Adrenal gland (tissue), 12 donors: ENCODE measurements around the gene LYPLAL1. TPM values are rescaled to one million over a fixed set of nuclear protein-coding genes. Genes with fewer than 3 reads are reported as not detected.
"Not testable (repeated sequence)": the region's sequence is repeated elsewhere in the genome, so short reads cannot be mapped to it uniquely, and the experiment has no call there.

Source experiments
- DNase-seq, 7 donors: peaks; one replicate each; pipeline ENCODE4 v3.0.0-alpha.2; 2019 to 2020
- H3K27ac ChIP-seq, 5 donors: fragments of 200-600 bp; sonication (generic) in 4 of 5; 1 replicate in 3 of 5; 2 replicates in 2 of 5; pipeline versions ENCODE4 v1.5.1 to v1.8.0; 2016 to 2020; ENCODE audit warnings: mild to moderate bottlenecking in 1 of 5
- H3K27me3 ChIP-seq: fragments of 200-600 bp; 2 replicates; pipeline ENCODE4 v1.8.0; 2021
- H3K36me3 ChIP-seq, 2 donors: fragments of 200-600 bp; replicated peaks in 1 of 2; 1 replicate in 1 of 2; 2 replicates in 1 of 2; pipeline versions ENCODE4 v1.5.1 to v1.8.0; 2018 to 2022
- H3K4me1 ChIP-seq, 2 donors: fragments of 200-600 bp; replicated peaks in 1 of 2; 1 replicate in 1 of 2; 2 replicates in 1 of 2; pipeline versions ENCODE4 v1.5.1 to v1.8.0; 2018 to 2021
- H3K4me3 ChIP-seq, 4 donors: fragments of 200-600 bp; sonication (generic) in 3 of 4; one replicate each; pipeline ENCODE4 v1.5.1; 2016 to 2018
- H3K9me3 ChIP-seq, 3 donors: fragments of 200-600 bp; sonication (generic) in 1 of 3; replicated peaks in 1 of 3; 1 replicate in 2 of 3; 2 replicates in 1 of 3; pipeline versions ENCODE4 v1.5.1 to v1.8.0; 2016 to 2021
- POLR2A ChIP-seq, 2 donors: fragments of 450-650 bp; IDR thresholded peaks; one replicate each; pipeline ENCODE4 v1.6.1; 2017; ENCODE audit warnings: antibody characterized with exemption in 2 of 2, mild to moderate bottlenecking in 2 of 2, moderate library complexity in 1 of 2
- WGBS, 4 donors: extraction: QIAGEN DNeasy Blood & Tissue Kit in 2 of 4; methylation state at CpG; one replicate each; pipeline versions ENCODE4 v1.1.5 to v1.1.7; 2013 to 2017; 5-methylcytosine and 5-hydroxymethylcytosine counted together
- intact Hi-C, 2 donors: fragments of 100-400 bp; cut with DNase I; formaldehyde crosslinking; loops; one replicate each; pipeline versions ENCODE4 v1.14.1 to v1.15.0; 2022 to 2023
- polyA plus RNA-seq, 3 donors: library from polyadenylated mRNA; stranded (reverse); fragments of 200-250 nt in 2 of 3; fragments of 350-450 nt in 1 of 3; fragmentation: Illumina TruSeq in 1 of 3; extraction: RNeasy Lipid Tissue Mini Kit (QIAGEN cat#74804) in 1 of 3; gene quantifications; one replicate each; pipeline ENCODE4 v1.2.3, GENCODE V29; 2013 to 2014
- total RNA-seq, 9 donors: library from RNA; depleted of rRNA in 4 of 9; stranded (reverse); fragments of >200 nt in 4 of 9; fragments of 120-200 nt in 1 of 9; fragmentation: NEBNext Ultra II Directional in 1 of 9; extraction: Animal tissue kit (Norgen Biotek cat#: 25700) in 1 of 9; gene quantifications; one replicate each; pipeline versions ENCODE4 v1.1.0 to v1.2.4, GENCODE V29; 2013 to 2023
- TF ChIP-seq, protein P1 (sequence below), 6 experiments: fragments of 450-650 bp in 4 of 6; fragments of 200-600 bp in 2 of 6; sonication (generic) in 1 of 6; IDR thresholded peaks; 1 replicate in 5 of 6; 2 replicates in 1 of 6; pipeline versions ENCODE4 v1.5.1 to v1.8.0; 2016 to 2021; ENCODE audit warnings: antibody characterized with exemption in 6 of 6, mild to moderate bottlenecking in 2 of 6, moderate library complexity in 1 of 6
- donor health status: healthy with polysubstance abuse.
- donor health status: Bipolar disorder and iron deficiency.
- donor health status: DM: yes; HTN: yes; CAD: no.
- donor health status: DM: no; HTN: no; CAD: no.
- donor health status: DM: no; HTN: no; CAD: no.
- donor health status: DM: yes; HTN: yes; CAD: no.

Gene LYPLAL1
- total and polyA plus RNA-seq, 12 donors: 14.9 to 82.8 (median 64.7) TPM

DNA sequence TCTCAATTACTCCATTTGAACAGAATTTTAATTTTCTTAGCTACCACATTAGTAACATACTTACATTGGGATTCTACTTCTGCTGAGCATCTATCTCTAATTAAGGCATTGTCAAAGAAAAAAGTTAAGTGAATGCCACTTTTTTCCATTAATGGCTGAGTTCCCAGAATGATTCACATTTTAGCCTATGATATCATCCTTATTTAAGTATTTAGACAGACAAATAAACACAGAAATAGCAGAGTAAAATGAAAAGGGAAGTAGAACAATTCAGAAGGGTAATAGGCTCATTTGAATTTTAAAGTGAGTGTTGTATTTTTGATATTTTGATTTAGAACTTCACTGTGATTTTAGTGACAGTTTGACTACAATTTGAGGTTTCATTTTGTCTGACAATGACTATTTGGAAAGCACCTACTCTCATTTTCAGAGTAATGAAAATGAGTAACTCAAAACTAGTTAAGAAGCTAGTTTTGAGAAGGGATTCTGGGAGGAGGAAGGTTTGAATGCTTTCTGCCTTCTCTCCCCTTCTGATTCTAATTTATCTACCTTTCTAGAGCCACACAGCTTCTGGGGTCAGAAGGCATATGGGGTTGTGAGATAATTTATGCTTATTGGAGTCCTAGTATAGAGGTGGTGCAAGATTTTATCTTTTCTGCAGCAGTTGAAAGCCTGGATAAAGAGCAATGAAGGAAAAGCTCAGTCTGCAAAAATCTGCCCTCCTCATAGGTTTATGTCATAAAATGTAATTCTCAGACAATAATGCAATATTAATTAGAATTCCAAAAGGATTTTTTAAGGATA, 15.5 kb downstream of the LYPLAL1 start:
- peak overlapping the region in 1 of 4 donors; percentile 16 for H3K4me3 ChIP-seq
- no peaks in the 10 kb centered on the region for H3K36me3 ChIP-seq
- DNase-seq: no peak
- TF ChIP-seq, protein P1, sequence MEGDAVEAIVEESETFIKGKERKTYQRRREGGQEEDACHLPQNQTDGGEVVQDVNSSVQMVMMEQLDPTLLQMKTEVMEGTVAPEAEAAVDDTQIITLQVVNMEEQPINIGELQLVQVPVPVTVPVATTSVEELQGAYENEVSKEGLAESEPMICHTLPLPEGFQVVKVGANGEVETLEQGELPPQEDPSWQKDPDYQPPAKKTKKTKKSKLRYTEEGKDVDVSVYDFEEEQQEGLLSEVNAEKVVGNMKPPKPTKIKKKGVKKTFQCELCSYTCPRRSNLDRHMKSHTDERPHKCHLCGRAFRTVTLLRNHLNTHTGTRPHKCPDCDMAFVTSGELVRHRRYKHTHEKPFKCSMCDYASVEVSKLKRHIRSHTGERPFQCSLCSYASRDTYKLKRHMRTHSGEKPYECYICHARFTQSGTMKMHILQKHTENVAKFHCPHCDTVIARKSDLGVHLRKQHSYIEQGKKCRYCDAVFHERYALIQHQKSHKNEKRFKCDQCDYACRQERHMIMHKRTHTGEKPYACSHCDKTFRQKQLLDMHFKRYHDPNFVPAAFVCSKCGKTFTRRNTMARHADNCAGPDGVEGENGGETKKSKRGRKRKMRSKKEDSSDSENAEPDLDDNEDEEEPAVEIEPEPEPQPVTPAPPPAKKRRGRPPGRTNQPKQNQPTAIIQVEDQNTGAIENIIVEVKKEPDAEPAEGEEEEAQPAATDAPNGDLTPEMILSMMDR (IDR thresholded peaks at IDR 0.05): no peak
- TF ChIP-seq POLR2A (IDR thresholded peaks at IDR 0.05): peak in 1 of 2 donors; percentile 41
- intact Hi-C loops: no loop called here
- H3K27me3 ChIP-seq: no peaks in the 10 kb centered on the region
- H3K27ac ChIP-seq: peak overlapping the region in 4 of 5 donors; percentile 47 to 76 (median 66)
- H3K4me1 ChIP-seq: peaks cover 13 to 27% of the 10 kb centered on the region in 2 donors
- H3K9me3 ChIP-seq: peaks cover 0 to 3% (median 0%) of the 10 kb centered on the region in 3 donors

DNA sequence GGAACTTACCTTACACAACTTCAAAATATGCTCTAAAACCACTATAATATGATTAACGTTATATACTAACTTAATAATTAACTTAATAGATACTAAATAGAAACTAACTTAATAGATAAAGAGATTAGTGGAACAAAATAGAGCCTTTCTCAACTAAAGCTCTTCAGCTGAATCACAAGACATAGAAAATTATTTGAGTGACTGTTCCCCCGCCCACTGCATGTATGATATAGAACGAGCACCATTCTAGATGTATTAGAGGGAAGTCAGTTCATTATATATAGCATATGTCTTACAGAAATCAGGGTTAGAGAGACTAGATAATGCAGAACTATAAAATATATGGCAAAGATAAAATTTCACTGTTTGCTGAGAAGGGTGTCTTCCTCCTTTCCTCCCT, 16.3 kb downstream of the LYPLAL1 start:
- peaks cover 0 to 1% (median 0%) of the 10 kb centered on the region in 3 donors for H3K9me3 ChIP-seq
- 87 to 91% (median 88%) methylated on average over 3 of the region's 3 CpGs for WGBS, 4 donors
- no peak overlapping the region for H3K4me3 ChIP-seq
- no peaks in the 10 kb centered on the region for H3K36me3 ChIP-seq
- H3K27ac ChIP-seq: peak overlapping the region in 1 of 5 donors; percentile 76
- no peak for DNase-seq
- peaks cover 13 to 27% of the 10 kb centered on the region in 2 donors for H3K4me1 ChIP-seq
- no peak for TF ChIP-seq POLR2A (IDR thresholded peaks at IDR 0.05)
- TF ChIP-seq, protein P1 (IDR thresholded peaks at IDR 0.05): no peak
- intact Hi-C loops: no loop called here
- no peaks in the 10 kb centered on the region for H3K27me3 ChIP-seq

DNA sequence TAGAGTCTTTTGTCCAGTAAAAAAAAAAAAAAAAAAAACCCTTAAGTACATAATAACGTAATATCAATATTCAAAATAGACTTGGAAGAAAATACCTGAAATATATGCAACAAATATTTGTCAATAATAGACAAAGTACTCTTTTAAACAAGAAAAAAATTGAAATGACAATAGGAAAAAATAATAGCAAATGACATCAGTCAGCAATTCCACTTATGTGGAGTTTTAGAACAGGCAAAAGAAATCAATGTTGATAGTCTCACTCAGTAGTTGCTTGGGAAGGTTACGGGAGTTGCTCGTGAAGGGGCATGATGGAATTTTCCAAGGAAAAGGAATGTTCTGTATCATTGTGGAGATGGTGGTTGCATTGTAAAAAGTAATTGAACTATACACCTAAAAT, 16.9 kb downstream of the LYPLAL1 start:
- intact Hi-C loops: no loop called here
- no peak overlapping the region for H3K27ac ChIP-seq
- 92 to 98% (median 95%) methylated on average over 3 of the region's 3 CpGs for WGBS, 4 donors
- peaks cover 13 to 27% of the 10 kb centered on the region in 2 donors for H3K4me1 ChIP-seq
- no peaks in the 10 kb centered on the region for H3K9me3 ChIP-seq
- H3K27me3 ChIP-seq: no peaks in the 10 kb centered on the region
- H3K36me3 ChIP-seq: no peaks in the 10 kb centered on the region
- TF ChIP-seq POLR2A (IDR thresholded peaks at IDR 0.05): no peak
- TF ChIP-seq, protein P1 (IDR thresholded peaks at IDR 0.05): no peak
- no peak overlapping the region for H3K4me3 ChIP-seq
- no peak for DNase-seq

DNA sequence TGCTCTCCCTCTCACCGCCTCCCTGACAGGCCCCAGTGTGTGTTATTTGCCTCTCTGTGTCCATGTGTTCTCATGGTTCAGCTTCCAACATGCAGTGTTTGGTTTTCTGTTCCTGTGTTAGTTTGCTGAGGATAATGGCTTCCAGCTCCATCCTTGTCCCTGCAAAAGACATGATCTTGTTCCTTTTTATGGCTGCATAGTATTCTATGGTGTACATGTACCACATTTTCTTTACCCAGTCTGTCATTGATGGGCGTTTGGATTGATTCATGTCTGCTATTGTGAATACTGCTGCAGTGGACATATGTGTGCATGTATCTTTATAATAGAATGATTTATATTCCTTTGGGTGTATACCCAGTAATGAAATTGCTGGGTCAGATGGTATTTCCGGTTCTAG, 22.2 kb downstream of the LYPLAL1 start:
- H3K27me3 ChIP-seq, H3K36me3 ChIP-seq, H3K4me1 ChIP-seq, H3K9me3 ChIP-seq, H3K27ac ChIP-seq, DNase-seq, intact Hi-C loops, H3K4me3 ChIP-seq: not testable (repeated sequence)
- WGBS, 4 donors: 84 to 96% (median 94%) methylated on average over 3 of the region's 3 CpGs

- DNase-seq: no peak
- WGBS, 4 donors: 92 to 97% (median 95%) methylated on average over 3 of the region's 3 CpGs
- Histone ChIP-seq H3K36me3 (no peaks in the 10 kb centered on the region), H3K27ac (no peak overlapping the region), H3K9me3 (no peaks in the 10 kb centered on the region), H3K27me3 (no peaks in the 10 kb centered on the region), H3K4me3 (no peak overlapping the region), H3K4me1 (peaks cover 0 to 8% of the 10 kb centered on the region in 2 donors)
- TF ChIP-seq, protein P1 (IDR thresholded peaks at IDR 0.05): no peak
- TF ChIP-seq POLR2A (IDR thresholded peaks at IDR 0.05): no peak
- intact Hi-C loops: no loop called here
Observed at GRCh38 chr1:219201656-219202055, 28.0 kb downstream of the LYPLAL1 start.
